Peyer's patch (tissue), 4 donors: ENCODE data around the gene SRGAP2B.
"Not testable (repeated sequence)": the region's sequence is repeated elsewhere in the genome, so short reads cannot be mapped to it uniquely, and the experiment has no call there.

Source experiments
- POLR2A ChIP-seq, 2 donors: fragments of 450-650 bp; IDR thresholded peaks; one replicate each; pipeline ENCODE4 v1.5.1; 2017; ENCODE audit warnings: antibody characterized with exemption in 2 of 2, mild to moderate bottlenecking in 2 of 2, moderate library complexity in 2 of 2
- TF ChIP-seq, protein P1 (sequence below), 6 experiments: fragments of 450-650 bp in 4 of 6; fragments of 200-600 bp in 2 of 6; sonication (generic) in 1 of 6; IDR thresholded peaks; one replicate each; pipeline ENCODE4 v1.5.1; 2017 to 2019; ENCODE audit warnings: antibody characterized with exemption in 6 of 6, mild to moderate bottlenecking in 3 of 6, moderate library complexity in 1 of 6

GRCh38 chr1:144893062-144893461 is 202.1 kb downstream of the SRGAP2B start:
- TF ChIP-seq, protein P1, sequence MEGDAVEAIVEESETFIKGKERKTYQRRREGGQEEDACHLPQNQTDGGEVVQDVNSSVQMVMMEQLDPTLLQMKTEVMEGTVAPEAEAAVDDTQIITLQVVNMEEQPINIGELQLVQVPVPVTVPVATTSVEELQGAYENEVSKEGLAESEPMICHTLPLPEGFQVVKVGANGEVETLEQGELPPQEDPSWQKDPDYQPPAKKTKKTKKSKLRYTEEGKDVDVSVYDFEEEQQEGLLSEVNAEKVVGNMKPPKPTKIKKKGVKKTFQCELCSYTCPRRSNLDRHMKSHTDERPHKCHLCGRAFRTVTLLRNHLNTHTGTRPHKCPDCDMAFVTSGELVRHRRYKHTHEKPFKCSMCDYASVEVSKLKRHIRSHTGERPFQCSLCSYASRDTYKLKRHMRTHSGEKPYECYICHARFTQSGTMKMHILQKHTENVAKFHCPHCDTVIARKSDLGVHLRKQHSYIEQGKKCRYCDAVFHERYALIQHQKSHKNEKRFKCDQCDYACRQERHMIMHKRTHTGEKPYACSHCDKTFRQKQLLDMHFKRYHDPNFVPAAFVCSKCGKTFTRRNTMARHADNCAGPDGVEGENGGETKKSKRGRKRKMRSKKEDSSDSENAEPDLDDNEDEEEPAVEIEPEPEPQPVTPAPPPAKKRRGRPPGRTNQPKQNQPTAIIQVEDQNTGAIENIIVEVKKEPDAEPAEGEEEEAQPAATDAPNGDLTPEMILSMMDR (IDR thresholded peaks at IDR 0.05) = not testable (repeated sequence)
- TF ChIP-seq POLR2A (IDR thresholded peaks at IDR 0.05) = not testable (repeated sequence)
